GM10248 (cell line): ENCODE data around the gene PTCRA.
A peak's percentile ranks its signal among the peaks of the same experiment; 100 is the strongest.
"Not testable (repeated sequence)": the region's sequence is repeated elsewhere in the genome, so short reads cannot be mapped to it uniquely, and the experiment has no call there.

Experiments
- CTCF ChIA-PET: fragments of 300-600 bp; sonication (Branson Sonifier 250); formaldehyde crosslinking; extraction: SDS; loops from one replicate; lab custom pipeline; 2021; ENCODE audit warnings: antibody characterized with exemption; lab: Yijun Ruan, JAX
- POLR2A ChIA-PET: fragments of 350-650 bp; sonication (Branson Sonifier 250); formaldehyde crosslinking; extraction: SDS; loops from one replicate; lab custom pipeline; 2020; ENCODE audit warnings: antibody characterized with exemption; lab: Yijun Ruan, JAX
- DNase-seq: peaks from one replicate; pipeline ENCODE4 v3.0.0; 2012; ENCODE audit errors: extremely low spot score
- TF ChIP-seq, protein P1 (sequence below): IDR thresholded peaks from 2 replicates; pipeline ENCODE4 v1.5.1; 2012; ENCODE audit warnings: mild to moderate bottlenecking, low read depth; ENCODE audit errors: extremely low read depth, missing control alignments, control extremely low read depth

Gene PTCRA

GRCh38 chr6:42885702-42886101 is 30.2 kb upstream of the PTCRA start:
- DNase-seq, result no peak
- CTCF ChIA-PET, result interaction anchor here (2.0 kb wide), 1 partner anchor 8 kb away, joined by 7 read pairs; no protein-coding TSS in a partner anchor
- TF ChIP-seq, protein P1, sequence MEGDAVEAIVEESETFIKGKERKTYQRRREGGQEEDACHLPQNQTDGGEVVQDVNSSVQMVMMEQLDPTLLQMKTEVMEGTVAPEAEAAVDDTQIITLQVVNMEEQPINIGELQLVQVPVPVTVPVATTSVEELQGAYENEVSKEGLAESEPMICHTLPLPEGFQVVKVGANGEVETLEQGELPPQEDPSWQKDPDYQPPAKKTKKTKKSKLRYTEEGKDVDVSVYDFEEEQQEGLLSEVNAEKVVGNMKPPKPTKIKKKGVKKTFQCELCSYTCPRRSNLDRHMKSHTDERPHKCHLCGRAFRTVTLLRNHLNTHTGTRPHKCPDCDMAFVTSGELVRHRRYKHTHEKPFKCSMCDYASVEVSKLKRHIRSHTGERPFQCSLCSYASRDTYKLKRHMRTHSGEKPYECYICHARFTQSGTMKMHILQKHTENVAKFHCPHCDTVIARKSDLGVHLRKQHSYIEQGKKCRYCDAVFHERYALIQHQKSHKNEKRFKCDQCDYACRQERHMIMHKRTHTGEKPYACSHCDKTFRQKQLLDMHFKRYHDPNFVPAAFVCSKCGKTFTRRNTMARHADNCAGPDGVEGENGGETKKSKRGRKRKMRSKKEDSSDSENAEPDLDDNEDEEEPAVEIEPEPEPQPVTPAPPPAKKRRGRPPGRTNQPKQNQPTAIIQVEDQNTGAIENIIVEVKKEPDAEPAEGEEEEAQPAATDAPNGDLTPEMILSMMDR, result no peak
- POLR2A ChIA-PET, result interaction anchor here (0.7 kb wide), 1 partner anchor 307 kb away, joined by 3 read pairs; no protein-coding TSS in a partner anchor

DNA sequence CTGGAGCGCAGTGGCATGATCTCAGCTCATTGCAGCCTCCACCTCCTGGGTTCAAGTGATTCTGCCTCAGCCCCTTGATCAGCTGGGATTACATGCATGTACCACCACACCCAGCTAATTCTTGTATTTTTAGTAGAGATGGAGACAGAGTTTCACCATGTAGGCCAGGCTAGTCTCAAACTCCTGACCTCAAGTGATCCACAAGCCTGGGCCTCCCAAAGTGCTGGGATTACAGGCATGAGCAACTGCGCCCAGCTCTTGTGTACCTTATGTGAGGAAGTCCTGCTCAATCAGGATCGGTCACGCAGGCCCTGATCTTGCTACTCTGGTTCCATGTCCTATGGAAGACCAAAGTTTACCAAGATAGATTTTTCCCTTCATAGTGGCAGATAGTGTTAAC is 27.7 kb upstream of the PTCRA start:
- POLR2A ChIA-PET, result interaction anchor here (0.6 kb wide), 1 partner anchor 58 kb away, joined by 4 read pairs; no protein-coding TSS in a partner anchor
- CTCF ChIA-PET, DNase-seq: not testable (repeated sequence)

DNA sequence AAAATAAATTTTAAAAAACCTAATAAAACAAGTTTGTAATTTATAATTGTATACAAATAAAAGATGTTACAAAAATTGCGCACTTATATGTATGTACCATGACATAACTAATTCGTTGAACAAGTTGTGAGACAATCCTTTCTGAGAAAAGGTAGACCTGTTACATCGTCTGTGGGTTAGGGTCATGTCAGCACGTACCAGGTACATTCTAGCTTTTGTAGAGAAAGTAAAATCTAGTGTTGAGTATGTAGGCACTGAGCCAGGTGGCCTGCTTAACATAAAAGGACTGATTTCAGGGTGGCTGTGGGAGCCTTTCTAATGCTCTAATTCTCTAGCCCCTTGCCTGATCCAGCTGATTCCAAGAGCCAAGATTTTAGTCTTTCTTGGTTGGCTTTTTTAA is 26.0 kb upstream of the PTCRA start:
- no peak for DNase-seq
- TF ChIP-seq, protein P1, result no peak
- POLR2A ChIA-PET, result interaction anchor here (0.7 kb wide), 1 partner anchor 94 kb away, joined by 3 read pairs; no protein-coding TSS in a partner anchor
- CTCF ChIA-PET, result interaction anchor here (1.6 kb wide), 1 partner anchor 164 kb away, joined by 4 read pairs; no protein-coding TSS in a partner anchor

- TF ChIP-seq, protein P1, result no peak
- ChIA-PET CTCF (interaction anchor here (1.0 to 2.6 kb wide), 7 partner anchors 9 to 343 kb away, joined by 3 to 14 read pairs (median 4); no protein-coding TSS in a partner anchor), POLR2A (interaction anchor here (1.0 kb wide), 1 partner anchor 8 kb away, joined by 3 read pairs; no protein-coding TSS in a partner anchor)
- DNase-seq, result peak; percentile 94
These were observed 25.3 kb upstream of the PTCRA start for GRCh38 chr6:42890311-42891198.

DNA sequence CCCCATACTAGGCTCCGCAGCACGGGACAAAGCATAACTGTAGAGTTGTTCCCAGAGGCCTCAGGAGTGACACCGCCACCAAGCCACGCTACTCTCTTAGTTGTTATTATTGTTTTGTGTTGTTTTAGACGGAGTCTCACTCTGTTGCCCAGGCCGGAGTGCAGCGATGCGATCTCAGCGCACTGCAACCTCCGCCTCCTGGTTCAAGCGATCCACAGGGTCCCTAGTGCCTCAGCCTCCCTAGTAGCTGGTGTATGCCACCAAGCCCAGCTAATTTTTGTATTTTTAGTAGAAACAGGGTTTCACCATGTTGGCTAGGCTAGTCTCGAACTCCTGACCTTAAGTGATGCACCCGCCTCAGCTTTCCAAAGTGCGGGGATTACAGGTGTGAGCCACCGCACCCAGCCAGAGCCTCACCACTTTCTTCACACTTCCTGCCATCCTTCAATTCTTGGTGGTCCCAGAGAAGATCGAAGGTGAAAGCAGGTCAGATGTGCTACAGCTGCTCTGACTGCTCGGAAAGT is 24.6 kb upstream of the PTCRA start:
- DNase-seq, result no peak
- CTCF ChIA-PET, result interaction anchor here (1.0 to 2.6 kb wide), 7 partner anchors 10 to 344 kb away, joined by 3 to 14 read pairs (median 4); no protein-coding TSS in a partner anchor
- TF ChIP-seq, protein P1, result no peak
- POLR2A ChIA-PET, result interaction anchor here (1.0 kb wide), 1 partner anchor 9 kb away, joined by 3 read pairs; no protein-coding TSS in a partner anchor

- POLR2A ChIA-PET, result not testable (repeated sequence)
These were observed 21.6 kb upstream of the PTCRA start for GRCh38 chr6:42894041-42894828.

More at GRCh38 chr6:42894041-42894828, 21.6 kb upstream of the PTCRA start:
- DNase-seq, result not testable (repeated sequence)
- CTCF ChIA-PET, result interaction anchor here (1.3 kb wide), 1 partner anchor 140 kb away, joined by 3 read pairs; no protein-coding TSS in a partner anchor
